Jurkat, Clone E6-1 (cell line): ENCODE data around the gene POLD3.

Experiments
- DNase-seq: peaks from one replicate; pipeline ENCODE4 v3.0.0-alpha.2; 2011; ENCODE audit warnings: low read depth, low spot score
- H3K4me3 ChIP-seq: 2 replicates; pipeline ENCODE4 v1.5.1; 2011; ENCODE audit warnings: mild to moderate bottlenecking, low read length, control low read depth, moderate library complexity

POLD3 gene

DNA sequence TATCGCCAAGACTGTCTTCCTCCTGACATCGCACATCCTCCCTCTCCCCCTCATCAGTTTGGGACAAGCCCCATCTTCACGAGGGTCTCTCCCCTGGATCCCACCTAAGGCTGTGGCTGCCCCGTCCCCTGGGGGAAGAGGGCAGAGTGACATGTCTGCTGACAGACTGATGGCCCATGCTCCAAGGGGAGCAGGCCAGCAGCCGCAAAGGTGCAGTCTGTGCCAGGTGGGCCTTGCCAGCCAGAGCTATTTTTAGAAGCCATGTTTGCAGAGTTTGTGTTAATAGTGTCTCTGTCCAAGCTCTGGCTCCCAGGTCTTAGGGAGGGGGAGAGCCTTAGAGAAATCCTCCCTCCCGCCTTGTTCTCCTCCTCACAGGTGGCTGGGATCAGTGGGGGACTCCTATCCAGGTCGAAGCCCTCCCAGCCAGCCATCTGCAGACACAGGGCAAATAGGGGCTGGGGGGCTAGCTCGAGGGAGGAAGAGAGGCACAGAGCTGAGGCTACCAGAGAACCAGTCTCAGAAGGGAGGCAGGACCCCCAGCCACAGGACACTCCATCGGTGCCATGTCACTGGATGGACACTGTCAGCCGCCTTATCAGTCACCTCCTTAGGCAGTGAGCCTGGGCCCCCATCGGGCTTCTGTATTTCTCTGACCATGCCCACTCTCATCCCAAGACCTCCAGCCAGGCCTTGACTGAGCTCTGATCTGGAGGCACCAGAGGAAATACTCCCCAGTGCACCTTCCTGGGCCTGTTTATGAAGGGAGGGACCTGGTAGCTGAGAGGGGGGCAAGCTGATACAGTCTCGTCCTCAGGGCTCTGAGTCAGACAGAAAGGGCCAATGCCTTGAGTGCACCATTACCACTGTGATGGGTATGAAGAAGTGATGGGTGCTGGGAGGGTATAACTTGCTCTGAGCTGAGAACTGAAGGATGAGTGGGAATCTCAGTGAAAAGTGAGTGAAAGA, 89.6 kb downstream of the POLD3 start:
- DNase-seq: no peak

GRCh38 chr11:74682731-74683278, 90.4 kb downstream of the POLD3 start:
- no peak overlapping the region for H3K4me3 ChIP-seq

More for the DNA sequence above, 89.6 kb downstream of the POLD3 start:
- no peak overlapping the region for H3K4me3 ChIP-seq

DNA sequence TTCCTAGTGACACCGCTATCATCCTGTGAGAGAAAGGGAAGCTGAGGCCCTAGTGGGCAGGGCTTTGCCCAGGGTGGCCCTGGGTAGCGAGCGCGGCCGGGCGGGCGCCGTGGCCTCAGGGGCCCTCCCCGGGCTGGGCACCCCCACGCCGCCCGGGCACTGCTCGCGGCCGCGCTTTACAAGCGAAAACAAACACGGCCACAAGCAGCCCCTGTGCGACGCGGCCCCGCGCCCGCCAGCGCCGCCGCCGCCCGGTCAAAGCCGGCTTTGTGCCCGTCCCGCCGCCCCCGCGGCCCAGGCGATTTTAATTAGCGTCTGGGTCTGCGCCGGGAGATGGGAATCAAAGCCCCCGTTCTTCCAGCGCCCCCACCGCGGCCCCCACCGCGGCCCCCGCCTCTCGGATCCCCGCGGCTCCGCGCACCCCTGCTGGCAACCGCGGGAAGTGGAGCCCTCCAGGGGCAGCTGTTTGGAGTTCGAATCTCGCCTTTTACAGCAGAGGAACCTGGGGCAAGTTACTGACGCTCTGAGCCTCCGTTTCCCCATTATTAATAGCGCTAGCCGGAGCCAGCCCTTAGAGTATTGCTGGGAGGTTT, 91.0 kb downstream of the POLD3 start:
- H3K4me3 ChIP-seq: no peak overlapping the region
- DNase-seq: no peak

More at GRCh38 chr11:74682731-74683278, 90.4 kb downstream of the POLD3 start:
- DNase-seq: no peak

DNA sequence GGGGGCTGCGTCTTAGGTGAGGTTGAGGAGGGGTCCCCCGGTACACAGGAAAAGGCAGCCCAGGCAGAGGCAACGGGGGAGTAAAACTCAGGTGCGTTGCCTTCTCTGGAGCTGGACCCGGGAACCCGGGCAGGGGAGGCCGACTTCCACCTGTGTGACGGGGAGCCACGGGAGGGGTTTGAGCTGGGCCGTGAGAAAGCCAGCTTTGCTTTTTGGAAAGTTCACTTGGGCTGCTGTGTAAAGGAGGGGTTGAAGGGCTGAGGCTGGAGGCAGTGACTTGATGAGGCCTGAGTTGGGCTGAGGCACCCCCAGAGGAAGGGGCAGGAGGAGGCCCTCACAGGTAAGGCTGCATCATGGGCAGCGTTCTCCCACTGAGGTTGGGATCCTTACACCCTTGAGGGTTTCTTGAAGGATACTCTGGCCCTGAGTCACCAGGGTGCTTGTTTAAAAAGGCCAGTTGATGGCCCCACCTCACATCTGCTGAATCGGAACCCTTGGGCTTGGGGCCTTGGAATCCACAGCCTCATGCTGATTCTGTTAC, 91.6 kb downstream of the POLD3 start:
- DNase-seq: no peak
- no peak overlapping the region for H3K4me3 ChIP-seq

- no peak for DNase-seq
Observed at GRCh38 chr11:74684661-74685060, 92.3 kb downstream of the POLD3 start.

GRCh38 chr11:74685338-74685737, 93.0 kb downstream of the POLD3 start:
- no peak for DNase-seq
- no peak overlapping the region for H3K4me3 ChIP-seq

More at GRCh38 chr11:74684661-74685060, 92.3 kb downstream of the POLD3 start:
- H3K4me3 ChIP-seq: no peak overlapping the region

DNA sequence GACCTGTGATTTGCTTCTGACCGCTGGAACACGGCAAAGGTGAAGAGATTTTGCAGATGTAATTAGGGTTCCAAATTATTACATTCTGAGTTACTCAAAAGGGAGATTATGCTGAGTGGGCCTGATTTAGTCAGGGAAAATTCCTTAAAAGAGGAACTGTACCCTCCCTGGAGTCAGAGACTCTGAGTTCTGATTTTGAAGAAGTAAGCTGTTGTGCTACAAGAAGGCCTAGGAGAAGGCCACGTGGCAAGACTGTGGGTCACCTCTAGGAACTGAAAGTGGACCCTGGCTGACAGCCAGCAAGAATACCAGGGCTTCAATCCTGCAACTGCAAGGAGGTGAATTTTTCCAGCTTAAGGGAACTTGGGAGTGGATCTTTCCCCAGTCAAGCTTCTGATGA, 93.5 kb downstream of the POLD3 start:
- DNase-seq: no peak
- H3K4me3 ChIP-seq: no peak overlapping the region

GRCh38 chr11:74686792-74687191, 94.4 kb downstream of the POLD3 start:
- no peak overlapping the region for H3K4me3 ChIP-seq
- no peak for DNase-seq

GRCh38 chr11:74687237-74688023, 95.0 kb downstream of the POLD3 start:
- no peak overlapping the region for H3K4me3 ChIP-seq
- no peak for DNase-seq

GRCh38 chr11:74689666-74690065, 97.3 kb downstream of the POLD3 start:
- H3K4me3 ChIP-seq: no peak overlapping the region
- no peak for DNase-seq

DNA sequence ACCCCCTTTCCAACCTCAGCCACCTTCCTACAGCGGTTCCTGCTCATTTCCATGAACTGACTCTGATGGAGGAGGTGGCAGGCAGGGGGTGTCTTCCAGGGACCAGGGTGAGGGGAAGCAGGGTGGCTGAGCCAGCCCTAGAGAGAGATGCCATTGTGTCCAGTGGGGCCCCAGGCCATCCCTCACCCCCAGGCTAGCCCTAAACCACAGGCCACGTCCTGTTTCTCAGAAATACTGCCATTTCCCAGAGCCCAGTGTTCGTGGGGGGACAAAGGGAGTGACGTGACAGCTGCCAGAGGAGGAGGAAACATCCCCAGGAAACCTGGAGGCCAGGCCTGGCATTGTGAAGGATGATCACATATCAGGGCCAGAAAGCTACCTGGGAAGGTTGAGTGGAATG, 99.4 kb downstream of the POLD3 start:
- H3K4me3 ChIP-seq: no peak overlapping the region

More for the DNA sequence above, 99.4 kb downstream of the POLD3 start:
- no peak for DNase-seq
